Right lobe of liver (tissue), 6 donors: ENCODE data around the gene PRDM16. TPM values are rescaled to one million over a fixed set of nuclear protein-coding genes. Genes with fewer than 3 reads are reported as not detected.

Source experiments
- ATAC-seq, 4 donors: fragments of 200-7000 bp; cut with Tn5 transposase; one replicate each; pipeline ENCODE4 v1.9.1; 2020; ENCODE audit warnings: mild to moderate bottlenecking in 4 of 4, moderate library complexity in 4 of 4
- DNase-seq, 3 donors: peaks; one replicate each; pipeline ENCODE4 v3.0.0-alpha.2; 2020
- H3K27ac ChIP-seq, 3 donors: fragments of 200-600 bp; one replicate each; pipeline ENCODE4 v1.8.0; 2022
- H3K27me3 ChIP-seq, 2 donors: fragments of 200-600 bp; one replicate each; pipeline ENCODE4 v1.8.0; 2022
- H3K36me3 ChIP-seq, 4 donors: fragments of 200-600 bp; sonication (generic) in 1 of 4; one replicate each; pipeline versions ENCODE4 v1.5.1 to v1.8.0; 2017 to 2022; ENCODE audit warnings: control low read depth in 1 of 4
- H3K4me1 ChIP-seq, 4 donors: fragments of 200-600 bp; sonication (generic) in 1 of 4; one replicate each; pipeline versions ENCODE4 v1.5.1 to v1.8.0; 2017 to 2022; ENCODE audit warnings: control low read depth in 1 of 4
- H3K4me3 ChIP-seq, 3 donors: fragments of 200-600 bp; one replicate each; pipeline ENCODE4 v1.8.0; 2022
- H3K9me3 ChIP-seq, 4 donors: fragments of 200-600 bp; sonication (generic) in 1 of 4; one replicate each; pipeline versions ENCODE4 v1.5.1 to v1.8.0; 2017 to 2022; ENCODE audit warnings: control low read depth in 1 of 4
- CTCF ChIP-seq, 4 donors: fragments of 200-600 bp in 3 of 4; fragments of 450-650 bp in 1 of 4; IDR thresholded peaks; one replicate each; pipeline versions ENCODE4 v1.5.1 to v1.8.0; 2016 to 2022; ENCODE audit warnings: antibody characterized with exemption in 4 of 4, mild to moderate bottlenecking in 2 of 4
- POLR2A ChIP-seq: fragments of 450-650 bp; IDR thresholded peaks from one replicate; pipeline ENCODE4 v1.6.1; 2017; ENCODE audit warnings: antibody characterized with exemption, mild to moderate bottlenecking
- WGBS: methylation state at CpG from one replicate; pipeline ENCODE4 v1.1.6; 2018; ENCODE audit warnings: low coverage, low lambda C conversion rate; ENCODE audit not compliant: insufficient coverage; ENCODE audit errors: missing lambda C conversion rate; 5-methylcytosine and 5-hydroxymethylcytosine counted together
- intact Hi-C, 2 donors: fragments of 100-400 bp; cut with DNase I; formaldehyde crosslinking; loops; one replicate each; pipeline versions ENCODE4 v1.11.2 to v1.14.1; 2022
- total RNA-seq, 6 experiments: library from RNA; depleted of rRNA in 2 of 6; stranded (reverse); fragments of >200 nt in 2 of 6; fragmentation: NEBNext Ultra II Directional in 3 of 6; extraction: Animal tissue kit (Norgen Biotek cat#: 25700) in 3 of 6; gene quantifications; one replicate each; pipeline versions ENCODE4 v1.1.0 to v1.2.4, GENCODE V29; 2016 to 2023
- donor health status: DM: no; HTN: yes; CAD: no.
- donor health status: DM: no; HTN: no; CAD: no.
- donor health status: DM: no; HTN: no; CAD: no.
- donor health status: DM: no; HTN: yes; CAD: no.
- donor health status: DM: no; HTN: yes; CAD: no.

PRDM16 gene
- total RNA-seq, 6 experiments from 2014 or later: 0.06 to 0.75 (median 0.28) TPM

- Histone ChIP-seq H3K4me3 (no peak overlapping the region), H3K9me3 (no peaks in the 10 kb centered on the region), H3K36me3 (no peaks in the 10 kb centered on the region), H3K27ac (no peak overlapping the region), H3K4me1 (no peaks in the 10 kb centered on the region), H3K27me3 (no peaks in the 10 kb centered on the region)
- intact Hi-C loops: no loop called here
- TF ChIP-seq POLR2A (no peak), CTCF (IDR thresholded peaks at IDR 0.05) (no peak)
- 60% methylated on average over 2 of the region's 17 CpGs for WGBS
- ATAC-seq (no peak), DNase-seq (no peak)
These were observed 309.6 kb downstream of the PRDM16 start for GRCh38 chr1:3378411-3379208.

GRCh38 chr1:3379934-3380333 is 310.9 kb downstream of the PRDM16 start:
- TF ChIP-seq CTCF (IDR thresholded peaks at IDR 0.05) (no peak), POLR2A (no peak)
- intact Hi-C loops: no loop called here
- no peaks in the 10 kb centered on the region for H3K36me3 ChIP-seq
- H3K4me1 ChIP-seq: no peaks in the 10 kb centered on the region
- H3K9me3 ChIP-seq: no peaks in the 10 kb centered on the region
- DNase-seq (no peak), ATAC-seq (no peak)
- H3K4me3 ChIP-seq: no peak overlapping the region
- H3K27ac ChIP-seq: no peak overlapping the region
- WGBS: 85% methylated on average over 6 of the region's 6 CpGs
- no peaks in the 10 kb centered on the region for H3K27me3 ChIP-seq

GRCh38 chr1:3380469-3380868 is 311.5 kb downstream of the PRDM16 start:
- Histone ChIP-seq H3K36me3 (no peaks in the 10 kb centered on the region), H3K4me3 (no peak overlapping the region), H3K27me3 (no peaks in the 10 kb centered on the region), H3K27ac (no peak overlapping the region), H3K9me3 (no peaks in the 10 kb centered on the region), H3K4me1 (no peaks in the 10 kb centered on the region)
- DNase-seq: no peak
- TF ChIP-seq POLR2A (no peak), CTCF (IDR thresholded peaks at IDR 0.05) (no peak)
- 67% methylated on average over 1 of the region's 11 CpGs for WGBS
- ATAC-seq: no peak
- intact Hi-C loops: no loop called here

- H3K9me3 ChIP-seq: no peaks in the 10 kb centered on the region
These were observed 312.9 kb downstream of the PRDM16 start for GRCh38 chr1:3381901-3382300.

GRCh38 chr1:3382326-3383057 is 313.5 kb downstream of the PRDM16 start:
- H3K4me1 ChIP-seq: no peaks in the 10 kb centered on the region
- H3K9me3 ChIP-seq: no peaks in the 10 kb centered on the region
- DNase-seq (no peak), ATAC-seq (no peak)
- no CpG with 5 or more reads among the region's 14 CpGs for WGBS
- no peaks in the 10 kb centered on the region for H3K27me3 ChIP-seq
- intact Hi-C loops: no loop called here
- no peak for TF ChIP-seq CTCF (IDR thresholded peaks at IDR 0.05)
- TF ChIP-seq POLR2A: no peak
- H3K4me3 ChIP-seq: no peak overlapping the region
- H3K27ac ChIP-seq: no peak overlapping the region
- H3K36me3 ChIP-seq: no peaks in the 10 kb centered on the region

More at GRCh38 chr1:3381901-3382300, 312.9 kb downstream of the PRDM16 start:
- Histone ChIP-seq H3K27me3 (no peaks in the 10 kb centered on the region), H3K36me3 (no peaks in the 10 kb centered on the region), H3K4me1 (no peaks in the 10 kb centered on the region), H3K4me3 (no peak overlapping the region), H3K27ac (no peak overlapping the region)
- no peak for ATAC-seq
- WGBS: 39% methylated on average over 3 of the region's 10 CpGs
- no peak for DNase-seq
- intact Hi-C loops: no loop called here
- no peak for TF ChIP-seq POLR2A
